ENCODE results near the gene SH3RF2. TPM values are rescaled to one million over a fixed set of nuclear protein-coding genes. Genes with fewer than 3 reads are reported as not detected.

Gene SH3RF2
- total and polyA plus RNA-seq, 2 donors (not counting 1 experiment from before 2014, with no cell fraction given), result 0.53 to 1.2 TPM

- no peak for TF ChIP-seq EZH2 (IDR thresholded peaks at IDR 0.05; ENCODE audit: low read length, missing control alignments)
- no peak for TF ChIP-seq CTCF (conservative IDR thresholded peaks at IDR 0.05 in 1 of 2, IDR thresholded peaks at IDR 0.05 in 1 of 2; ENCODE audit: low read depth in 1 of 2, low read length in 2 of 2)
Observed at GRCh38 chr5:146072595-146072994, 136.2 kb downstream of the SH3RF2 start.

DNA sequence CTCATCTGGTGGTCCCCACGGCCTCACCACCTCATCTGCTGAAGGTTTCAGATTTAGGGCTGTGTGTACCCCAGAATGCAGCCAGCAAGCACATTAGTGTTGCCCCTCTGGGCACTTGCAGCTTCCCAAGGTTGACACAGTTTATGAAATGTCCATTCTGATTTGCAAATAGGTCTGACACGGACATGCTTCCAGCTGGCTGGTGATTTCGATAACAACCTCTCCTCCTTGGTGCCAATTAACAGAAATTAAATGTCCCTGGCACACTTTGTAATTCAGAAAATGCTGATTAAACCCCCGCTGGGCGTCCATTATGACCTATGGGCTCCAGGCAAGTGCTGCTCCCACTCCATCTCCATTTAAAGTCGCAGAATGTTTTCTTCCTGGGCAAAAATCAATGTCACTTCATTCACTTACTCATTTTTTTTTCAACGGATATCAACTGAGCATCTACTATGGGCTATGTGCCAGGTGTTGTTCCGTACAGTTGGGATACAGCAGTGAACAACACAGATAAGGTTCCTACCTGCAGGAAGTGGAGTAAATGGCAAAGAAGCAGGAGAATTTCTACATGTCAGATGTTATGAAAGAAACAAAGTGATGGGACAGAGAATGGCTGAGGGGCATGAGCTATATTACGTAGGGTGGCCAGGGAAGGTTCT is 137.0 kb downstream of the SH3RF2 start:
- no peaks in the 10 kb centered on the region for H3K36me3 ChIP-seq (ENCODE audit: control insufficient read depth, insufficient read depth, low read length)
- H3K4me1 ChIP-seq (ENCODE audit: control insufficient read depth, extremely low read depth, insufficient read depth, low read length), result no peaks in the 10 kb centered on the region
- TF ChIP-seq EZH2 (IDR thresholded peaks at IDR 0.05; ENCODE audit: low read length, missing control alignments) (no peak), CTCF (conservative IDR thresholded peaks at IDR 0.05 in 1 of 2, IDR thresholded peaks at IDR 0.05 in 1 of 2; ENCODE audit: low read depth in 1 of 2, low read length in 2 of 2) (no peak)
- no peak overlapping the region for H3K9ac ChIP-seq (ENCODE audit: insufficient read depth, low read length)
- H3K27me3 ChIP-seq (ENCODE audit: control insufficient read depth, insufficient read depth, low read length), result peaks cover 2% of the 10 kb centered on the region
- no peaks in the 10 kb centered on the region for H4K20me1 ChIP-seq (ENCODE audit: control insufficient read depth, extremely low read depth, insufficient read depth, low read length)
- no peaks in the 10 kb centered on the region for H3K9me3 ChIP-seq (ENCODE audit: control insufficient read depth, insufficient read depth, low read depth, low read length)
- H3K4me2 ChIP-seq (ENCODE audit: extremely low read depth, insufficient read depth, low read length), result no peak overlapping the region
- no peak overlapping the region for H3K27ac ChIP-seq (ENCODE audit: insufficient read depth, low read length)
- H3K79me2 ChIP-seq (ENCODE audit: control insufficient read depth, insufficient read depth, low read length), result no peaks in the 10 kb centered on the region
- H3K4me3 ChIP-seq (replicated peaks in 1 of 4; ENCODE audit: control extremely low read depth in 1 of 4, insufficient read depth in 1 of 4, low read depth in 3 of 4, low read length in 4 of 4), result no peak overlapping the region
- no peak overlapping the region for H2AFZ ChIP-seq (ENCODE audit: low read length)
- DNase-seq (ENCODE audit: low read depth in 2 of 2), result no peak

More at GRCh38 chr5:146072595-146072994, 136.2 kb downstream of the SH3RF2 start:
- Histone ChIP-seq H3K27me3 (ENCODE audit: control insufficient read depth, insufficient read depth, low read length) (peaks cover 2% of the 10 kb centered on the region), H3K9ac (ENCODE audit: insufficient read depth, low read length) (no peak overlapping the region), H3K9me3 (ENCODE audit: control insufficient read depth, insufficient read depth, low read depth, low read length) (no peaks in the 10 kb centered on the region), H4K20me1 (ENCODE audit: control insufficient read depth, extremely low read depth, insufficient read depth, low read length) (no peaks in the 10 kb centered on the region), H3K79me2 (ENCODE audit: control insufficient read depth, insufficient read depth, low read length) (no peaks in the 10 kb centered on the region), H3K36me3 (ENCODE audit: control insufficient read depth, insufficient read depth, low read length) (no peaks in the 10 kb centered on the region), H3K4me3 (replicated peaks in 1 of 4; ENCODE audit: control extremely low read depth in 1 of 4, insufficient read depth in 1 of 4, low read depth in 3 of 4, low read length in 4 of 4) (no peak overlapping the region), H2AFZ (ENCODE audit: low read length) (no peak overlapping the region), H3K4me2 (ENCODE audit: extremely low read depth, insufficient read depth, low read length) (no peak overlapping the region), H3K27ac (ENCODE audit: insufficient read depth, low read length) (no peak overlapping the region), H3K4me1 (ENCODE audit: control insufficient read depth, extremely low read depth, insufficient read depth, low read length) (no peaks in the 10 kb centered on the region)
- DNase-seq (ENCODE audit: low read depth in 2 of 2), result no peak

DNA sequence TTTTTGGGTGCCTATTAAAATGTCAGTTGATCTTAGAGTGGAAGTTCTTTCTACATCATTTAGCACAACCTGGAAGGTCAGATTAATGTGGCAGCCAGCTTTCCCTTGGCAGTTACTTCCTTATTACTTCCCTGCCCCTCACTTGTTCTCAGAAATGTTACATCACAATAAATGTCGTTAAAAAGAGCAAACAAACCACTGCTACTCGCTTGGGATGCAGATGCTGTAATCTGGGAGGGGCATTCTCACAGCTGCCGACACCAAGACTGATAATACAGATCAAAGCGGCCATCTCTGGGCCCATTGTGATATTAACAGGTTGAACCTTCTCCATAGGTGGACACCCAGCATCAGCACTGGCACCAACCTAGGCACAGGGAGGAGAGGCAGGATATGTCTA is 139.7 kb downstream of the SH3RF2 start:
- no peaks in the 10 kb centered on the region for H3K4me1 ChIP-seq (ENCODE audit: control insufficient read depth, extremely low read depth, insufficient read depth, low read length)

More for the DNA sequence above, 139.7 kb downstream of the SH3RF2 start:
- H3K27me3 ChIP-seq (ENCODE audit: control insufficient read depth, insufficient read depth, low read length), result no peaks in the 10 kb centered on the region
- H3K9me3 ChIP-seq (ENCODE audit: control insufficient read depth, insufficient read depth, low read depth, low read length), result no peaks in the 10 kb centered on the region
- DNase-seq (ENCODE audit: low read depth in 2 of 2), result no peak
- TF ChIP-seq EZH2 (IDR thresholded peaks at IDR 0.05; ENCODE audit: low read length, missing control alignments) (no peak), CTCF (conservative IDR thresholded peaks at IDR 0.05 in 1 of 2, IDR thresholded peaks at IDR 0.05 in 1 of 2; ENCODE audit: low read depth in 1 of 2, low read length in 2 of 2) (no peak)
- H2AFZ ChIP-seq (ENCODE audit: low read length), result no peak overlapping the region
- H3K79me2 ChIP-seq (ENCODE audit: control insufficient read depth, insufficient read depth, low read length), result no peaks in the 10 kb centered on the region
- H3K4me3 ChIP-seq (replicated peaks in 1 of 4; ENCODE audit: control extremely low read depth in 1 of 4, insufficient read depth in 1 of 4, low read depth in 3 of 4, low read length in 4 of 4), result no peak overlapping the region
- no peak overlapping the region for H3K4me2 ChIP-seq (ENCODE audit: extremely low read depth, insufficient read depth, low read length)
- H4K20me1 ChIP-seq (ENCODE audit: control insufficient read depth, extremely low read depth, insufficient read depth, low read length), result no peaks in the 10 kb centered on the region
- H3K9ac ChIP-seq (ENCODE audit: insufficient read depth, low read length), result no peak overlapping the region
- no peak overlapping the region for H3K27ac ChIP-seq (ENCODE audit: insufficient read depth, low read length)
- H3K36me3 ChIP-seq (ENCODE audit: control insufficient read depth, insufficient read depth, low read length), result no peaks in the 10 kb centered on the region
